GM21825 (cell line): ENCODE data around the gene CPSF3.
"Not testable (repeated sequence)": the region's sequence is repeated elsewhere in the genome, so short reads cannot be mapped to it uniquely, and the experiment has no call there.

ENCODE experiments used
- ATAC-seq: cut with Tn5 transposase; IDR thresholded peaks from one replicate; pipeline ENCODE4 v1.9.1; 2021; ENCODE audit warnings: mild to moderate bottlenecking, moderate library complexity; ENCODE audit not compliant: unreplicated experiment

The CPSF3 gene

GRCh38 chr2:9392898-9393765 is 30.3 kb upstream of the CPSF3 start:
- ATAC-seq: no peak

GRCh38 chr2:9394816-9395215 is 28.6 kb upstream of the CPSF3 start:
- ATAC-seq: no peak

- ATAC-seq: no peak
Observed at GRCh38 chr2:9397201-9397600, 26.3 kb upstream of the CPSF3 start.

- not testable (repeated sequence) for ATAC-seq
Observed at GRCh38 chr2:9398251-9398650, 25.2 kb upstream of the CPSF3 start.

DNA sequence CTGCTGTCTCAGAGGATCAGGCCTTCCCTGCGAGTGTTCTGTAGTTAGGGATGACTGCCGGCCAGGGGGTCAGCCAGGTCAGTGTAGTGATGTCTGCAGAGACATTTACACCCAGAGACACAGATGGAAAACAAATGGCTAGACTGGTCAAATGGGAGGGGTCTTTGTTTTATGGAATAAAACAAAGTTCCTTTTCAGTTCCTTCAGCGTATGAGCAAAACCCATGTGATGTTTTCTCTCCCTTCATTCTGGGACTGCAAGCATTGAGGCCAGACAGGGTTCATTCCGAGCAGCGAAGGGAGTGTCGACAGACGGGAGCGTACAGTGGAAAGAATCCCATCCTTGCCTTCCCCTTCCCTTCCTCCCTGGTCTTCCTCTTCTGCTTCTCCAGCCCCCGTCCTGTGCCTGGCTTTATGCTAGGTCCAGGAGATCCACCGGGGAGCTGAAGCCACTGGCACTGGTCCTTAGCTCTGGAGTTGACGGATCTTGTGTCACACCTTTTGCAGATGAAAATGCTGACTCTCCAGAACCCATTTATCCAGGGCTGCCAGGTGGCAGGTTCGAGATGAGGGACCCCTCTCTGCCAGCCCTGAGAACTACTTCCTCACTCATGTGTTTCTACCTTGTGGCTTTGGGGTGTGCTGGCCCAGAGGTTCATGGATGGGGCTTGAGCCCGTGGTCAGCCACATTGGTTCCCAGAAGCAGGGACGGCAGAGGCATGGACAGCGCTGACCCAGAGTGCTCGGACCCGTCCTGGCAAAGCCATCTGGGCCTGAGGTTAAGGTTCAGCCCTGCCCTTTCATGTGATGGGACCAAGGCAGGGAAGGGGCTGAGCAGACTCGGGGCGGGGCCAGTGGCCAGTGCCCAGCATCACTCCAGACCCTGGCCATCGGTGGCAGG is 24.3 kb upstream of the CPSF3 start:
- no peak for ATAC-seq

- ATAC-seq: no peak
Observed at GRCh38 chr2:9400268-9401058, 23.0 kb upstream of the CPSF3 start.

DNA sequence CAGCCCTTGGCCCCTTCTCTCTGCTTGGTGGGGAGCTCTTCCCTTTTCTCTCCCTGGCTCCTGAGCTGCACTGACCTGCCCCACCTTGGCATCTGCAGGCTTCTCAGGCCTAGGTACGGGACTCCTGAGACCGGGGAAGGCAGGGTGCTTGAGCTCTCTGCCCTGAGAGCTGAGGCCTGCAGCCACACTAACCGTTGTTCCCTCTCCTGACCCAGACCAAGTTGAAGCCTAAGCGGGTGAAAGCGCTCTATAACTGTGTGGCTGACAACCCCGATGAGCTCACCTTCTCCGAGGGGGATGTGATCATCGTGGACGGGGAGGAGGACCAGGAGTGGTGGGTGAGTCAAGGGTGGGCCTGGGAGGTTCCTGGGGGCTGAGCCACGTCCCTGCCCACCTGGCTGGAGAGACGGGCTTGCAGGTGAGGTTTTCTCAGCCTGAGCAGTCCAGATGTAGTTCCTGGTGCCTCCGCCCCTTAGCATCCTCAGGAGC is 22.4 kb upstream of the CPSF3 start:
- no peak for ATAC-seq

- no peak for ATAC-seq
Observed at GRCh38 chr2:9401646-9402371, 21.6 kb upstream of the CPSF3 start.

DNA sequence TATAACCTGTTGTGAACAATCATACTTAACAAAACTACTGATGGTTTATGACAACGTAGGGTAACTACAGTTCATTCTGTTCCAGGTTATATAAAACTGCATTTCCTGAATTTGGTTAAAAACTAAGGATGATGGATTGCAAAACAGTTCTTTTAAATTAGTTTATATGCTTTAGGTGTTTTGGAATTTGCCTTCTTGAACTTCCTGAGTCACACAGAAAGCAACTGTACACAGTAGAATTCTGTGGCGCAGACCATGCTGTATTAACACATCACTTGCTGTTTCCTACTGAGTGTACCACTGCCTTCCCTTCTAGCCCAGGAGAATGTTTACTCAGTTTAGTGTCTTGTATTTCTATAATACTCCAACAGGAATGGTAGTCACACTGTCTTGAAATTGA is 19.5 kb upstream of the CPSF3 start:
- no peak for ATAC-seq

GRCh38 chr2:9404451-9404850 is 19.0 kb upstream of the CPSF3 start:
- ATAC-seq: no peak

- no peak for ATAC-seq
Observed at GRCh38 chr2:9405636-9406035, 17.8 kb upstream of the CPSF3 start.

GRCh38 chr2:9406529-9407362 is 16.7 kb upstream of the CPSF3 start:
- ATAC-seq: no peak

- ATAC-seq: no peak
Observed at GRCh38 chr2:9407363-9407811, 16.1 kb upstream of the CPSF3 start.

- ATAC-seq: no peak
Observed at GRCh38 chr2:9408641-9409151, 14.8 kb upstream of the CPSF3 start.

DNA sequence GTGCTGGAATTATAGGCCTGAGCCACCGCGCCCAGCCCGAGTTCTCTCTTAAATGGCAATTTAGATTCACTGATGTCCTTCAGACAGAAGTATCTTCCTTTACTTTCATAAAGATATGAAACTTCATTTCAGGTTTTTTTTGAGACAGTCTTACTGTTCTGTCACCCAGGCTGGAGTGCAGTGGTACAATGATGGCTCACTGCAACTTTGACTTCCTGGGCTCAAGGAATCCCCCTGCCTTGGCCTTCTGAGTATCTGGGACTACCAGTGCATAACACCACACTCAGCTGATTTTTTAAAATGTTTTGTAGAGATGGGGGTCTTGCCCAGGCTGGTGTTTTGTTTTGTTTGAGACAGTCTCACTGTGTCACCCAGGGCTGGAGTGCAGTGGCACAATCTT is 13.3 kb upstream of the CPSF3 start:
- no peak for ATAC-seq

GRCh38 chr2:9412781-9413180 is 10.7 kb upstream of the CPSF3 start:
- no peak for ATAC-seq

GRCh38 chr2:9415516-9416169 is 7.8 kb upstream of the CPSF3 start:
- no peak for ATAC-seq

DNA sequence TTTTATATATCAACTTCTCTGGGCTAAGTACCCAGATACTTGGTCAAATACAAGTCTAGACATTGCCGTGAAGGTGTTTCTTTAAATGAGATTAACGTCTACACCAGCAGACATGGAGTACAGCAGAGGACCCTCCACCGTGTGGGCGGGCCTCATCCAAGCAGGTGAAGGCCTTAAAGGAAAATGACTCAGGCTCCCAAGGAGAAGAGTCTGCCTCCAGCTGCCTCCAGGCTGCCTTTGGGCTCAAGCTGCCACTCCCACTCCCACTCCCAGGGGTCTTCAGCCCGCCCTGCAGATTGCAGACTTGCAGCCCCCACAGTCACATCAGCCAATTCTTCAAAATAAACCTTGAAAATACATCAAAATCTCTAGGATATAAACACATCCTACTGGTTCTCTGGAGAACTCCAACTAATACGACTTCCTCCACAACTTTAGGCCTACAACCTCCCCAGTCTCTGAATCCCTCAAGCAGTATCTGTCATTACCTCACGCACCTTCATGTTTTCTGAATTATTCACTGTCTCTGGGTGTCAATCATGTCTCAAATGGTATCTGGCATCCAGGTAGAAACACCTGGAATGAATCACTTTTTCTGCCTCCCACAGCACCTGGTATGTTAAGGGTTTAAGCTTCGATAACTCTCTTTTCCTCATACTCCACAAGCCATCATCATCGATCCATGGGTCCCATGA is 7.0 kb upstream of the CPSF3 start:
- ATAC-seq: no peak
